ENCODE results near the gene ANAPC15.
"Not testable (repeated sequence)": the region's sequence is repeated elsewhere in the genome, so short reads cannot be mapped to it uniquely, and the experiment has no call there.

Gene ANAPC15

DNA sequence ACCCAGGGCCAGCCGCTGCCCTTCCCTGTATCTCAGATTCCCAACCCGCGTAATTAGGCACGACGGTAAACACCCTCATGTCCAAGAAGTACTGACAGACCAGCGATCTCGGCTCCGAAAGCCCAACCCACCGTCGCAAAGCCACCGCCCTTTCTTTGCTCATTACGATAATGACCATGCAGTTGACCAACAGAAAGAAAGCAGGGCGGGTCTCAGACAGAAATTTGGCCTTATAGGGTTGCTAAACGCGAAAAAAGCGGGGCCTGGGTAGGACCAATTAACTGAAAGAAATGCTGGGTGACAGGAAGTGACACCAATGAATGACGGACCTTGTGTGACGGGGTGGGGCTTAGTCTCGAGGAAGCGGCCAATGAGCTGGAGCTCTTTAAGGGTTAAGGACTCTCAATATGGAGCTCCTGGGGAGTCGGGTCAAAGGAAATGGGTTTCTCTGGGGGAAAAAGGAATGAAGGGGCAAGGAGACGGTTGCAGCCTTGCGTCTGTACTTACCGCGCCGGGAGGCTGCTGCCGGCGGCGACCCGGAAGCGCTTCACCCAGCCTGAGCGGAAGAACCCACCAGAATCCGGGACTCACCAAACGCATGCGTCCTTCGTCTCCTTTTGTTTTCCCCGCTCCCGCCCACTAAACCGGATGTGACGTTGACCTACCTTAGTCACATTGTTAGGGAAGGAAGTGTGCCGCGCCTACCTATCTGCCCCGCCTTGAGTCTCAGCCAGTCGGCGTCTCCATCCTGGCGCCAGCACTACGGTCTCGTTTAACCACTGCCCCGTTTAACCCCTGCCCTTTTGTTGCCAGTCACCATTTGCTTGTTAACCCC is at the start of gene ANAPC15:
Gene ANAPC15, minus strand, starts transcription at position 553 of the 835 bp plus-strand sequence. CDS start 1,419 bp downstream, outside the sequence.
- peak; percentile 99 for DNase-seq (ENCODE audit: low read depth in 2 of 2)

DNA sequence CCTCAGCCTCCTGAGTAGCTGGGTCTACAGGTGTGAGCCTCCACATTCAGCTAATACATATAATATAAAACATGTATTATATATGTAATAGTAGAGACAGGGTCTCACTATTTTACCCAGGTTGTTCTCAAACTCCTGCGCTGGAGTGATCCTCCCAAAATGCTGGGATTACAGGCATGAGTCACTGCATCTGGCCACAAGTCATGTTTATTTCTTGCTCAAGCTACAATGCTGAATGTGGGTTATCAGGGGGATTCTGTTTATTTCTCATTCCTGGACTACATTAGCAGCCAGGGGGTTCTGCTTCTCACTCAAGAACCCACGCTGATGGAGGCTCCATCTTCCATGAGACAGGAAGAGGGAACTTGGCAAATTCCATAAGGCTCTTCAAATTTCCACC is 47.8 kb upstream of the ANAPC15 start:
- no peak for DNase-seq (ENCODE audit: low read depth in 2 of 2)

DNA sequence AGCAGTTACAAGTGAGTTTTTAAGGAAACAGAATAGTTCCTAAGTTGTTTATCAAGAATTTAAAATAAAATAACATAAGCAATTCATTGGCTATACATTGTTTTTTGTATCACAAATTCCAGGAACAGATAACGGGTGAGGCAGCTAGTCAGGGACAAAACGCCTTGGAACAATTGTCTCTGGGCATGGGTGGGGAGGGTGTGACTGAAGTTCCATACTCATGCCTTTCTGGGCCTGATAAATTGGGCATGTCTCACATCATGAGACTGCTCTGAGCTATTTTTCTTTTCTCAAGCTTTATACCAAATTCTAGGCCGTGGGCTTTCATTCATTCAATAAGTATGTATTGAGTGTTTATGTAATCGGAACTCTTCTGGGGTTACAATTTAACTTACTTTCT is 44.6 kb upstream of the ANAPC15 start:
- DNase-seq (ENCODE audit: low read depth in 2 of 2) = no peak

DNA sequence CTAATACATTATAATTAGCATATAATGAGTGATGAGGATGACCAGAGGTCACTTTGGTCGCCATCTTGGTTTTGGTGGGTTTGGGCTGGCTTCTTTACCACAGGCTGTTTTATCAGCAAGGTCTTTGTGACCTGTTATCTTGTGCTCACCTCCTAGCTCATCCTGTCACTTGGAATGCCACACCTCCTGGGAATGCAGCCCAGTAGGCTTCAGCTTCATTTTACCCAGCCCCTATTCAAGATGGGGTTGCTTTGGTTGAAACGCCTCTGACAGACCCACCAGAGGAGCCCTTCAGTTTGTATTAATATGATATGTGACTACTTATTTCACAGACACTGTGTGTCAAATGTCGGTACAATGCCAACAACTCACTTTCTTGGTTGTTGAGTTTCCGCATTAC is 43.3 kb upstream of the ANAPC15 start:
- no peak for DNase-seq (ENCODE audit: low read depth in 2 of 2)

DNA sequence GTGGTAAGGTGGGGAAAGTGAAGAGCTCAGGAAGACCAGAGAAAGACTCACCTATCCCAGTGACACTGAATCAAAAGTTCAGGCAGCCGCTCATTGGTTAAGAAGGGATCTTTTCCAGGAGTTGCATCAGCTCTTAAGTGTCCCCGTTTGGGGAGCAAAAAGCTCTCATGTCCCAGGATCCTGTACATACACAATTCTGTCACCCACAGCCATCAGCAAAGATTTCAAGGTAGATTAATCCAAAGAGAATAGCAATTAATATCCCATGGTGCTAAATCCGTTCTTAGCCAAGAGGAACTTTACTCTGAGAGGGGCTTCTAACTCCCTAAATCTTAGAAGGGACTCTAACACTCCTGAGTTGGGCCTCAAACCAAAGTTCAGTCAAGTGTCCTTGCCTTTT is 42.3 kb upstream of the ANAPC15 start:
- no peak for DNase-seq (ENCODE audit: low read depth in 2 of 2)

DNA sequence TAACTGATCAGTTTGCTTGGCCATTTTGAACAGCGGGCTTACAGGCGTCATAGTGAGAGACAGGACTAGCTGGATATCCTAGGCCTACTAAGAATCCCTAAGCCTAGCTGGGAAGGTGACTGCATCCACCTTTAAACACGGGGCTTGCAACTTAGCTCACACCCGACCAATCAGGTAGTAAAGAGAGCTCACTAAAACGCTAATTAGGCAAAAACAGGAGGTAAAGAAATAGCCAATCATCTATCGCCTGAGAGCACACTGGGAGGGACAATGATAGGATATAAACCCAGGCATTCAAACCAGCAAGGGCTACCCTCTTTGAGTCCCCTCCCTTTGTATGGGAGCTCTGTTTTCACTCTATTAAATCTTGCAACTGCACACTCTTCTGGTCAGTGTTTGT is 41.4 kb upstream of the ANAPC15 start:
- not testable (repeated sequence) for DNase-seq (ENCODE audit: low read depth in 2 of 2)

DNA sequence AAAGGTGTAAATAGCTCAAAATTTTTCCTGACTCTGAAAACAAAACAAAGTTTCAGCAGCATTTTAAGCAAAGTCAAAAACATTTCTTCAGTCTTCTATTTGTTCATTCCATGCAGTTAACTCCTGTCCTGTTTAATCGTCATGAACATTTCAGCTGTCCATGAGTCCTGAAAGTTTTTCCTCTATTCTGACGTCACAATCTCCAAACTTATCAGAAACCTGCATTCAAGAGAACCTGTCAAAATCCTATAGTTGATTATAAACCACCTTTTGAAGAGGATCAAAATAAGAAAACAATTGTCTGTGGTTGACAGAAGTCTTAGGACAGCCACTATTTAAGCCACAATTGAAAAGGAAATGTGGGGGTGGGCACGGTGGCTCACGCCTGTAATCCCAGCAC is 38.4 kb upstream of the ANAPC15 start:
- no peak for DNase-seq (ENCODE audit: low read depth in 2 of 2)

DNA sequence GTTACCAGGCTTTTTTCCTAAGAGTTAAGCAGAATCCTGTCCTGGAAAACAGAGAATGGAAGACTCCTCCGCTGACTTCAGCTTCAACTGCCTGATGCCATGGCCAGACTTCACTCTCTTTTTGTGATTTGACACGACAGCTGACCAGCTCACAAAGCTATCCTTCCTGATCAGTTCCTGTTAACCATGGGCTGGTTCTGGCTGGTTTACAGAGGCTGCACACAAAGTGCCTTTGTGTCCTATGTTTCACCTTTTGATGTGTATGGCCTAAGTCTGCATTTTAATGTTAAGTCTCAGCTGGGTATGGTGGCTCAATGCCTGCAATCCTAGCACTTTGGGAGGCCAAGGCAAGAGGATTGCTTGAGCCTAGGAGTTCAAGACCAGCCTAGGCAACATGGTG is 34.1 kb upstream of the ANAPC15 start:
- no peak for DNase-seq (ENCODE audit: low read depth in 2 of 2)

DNA sequence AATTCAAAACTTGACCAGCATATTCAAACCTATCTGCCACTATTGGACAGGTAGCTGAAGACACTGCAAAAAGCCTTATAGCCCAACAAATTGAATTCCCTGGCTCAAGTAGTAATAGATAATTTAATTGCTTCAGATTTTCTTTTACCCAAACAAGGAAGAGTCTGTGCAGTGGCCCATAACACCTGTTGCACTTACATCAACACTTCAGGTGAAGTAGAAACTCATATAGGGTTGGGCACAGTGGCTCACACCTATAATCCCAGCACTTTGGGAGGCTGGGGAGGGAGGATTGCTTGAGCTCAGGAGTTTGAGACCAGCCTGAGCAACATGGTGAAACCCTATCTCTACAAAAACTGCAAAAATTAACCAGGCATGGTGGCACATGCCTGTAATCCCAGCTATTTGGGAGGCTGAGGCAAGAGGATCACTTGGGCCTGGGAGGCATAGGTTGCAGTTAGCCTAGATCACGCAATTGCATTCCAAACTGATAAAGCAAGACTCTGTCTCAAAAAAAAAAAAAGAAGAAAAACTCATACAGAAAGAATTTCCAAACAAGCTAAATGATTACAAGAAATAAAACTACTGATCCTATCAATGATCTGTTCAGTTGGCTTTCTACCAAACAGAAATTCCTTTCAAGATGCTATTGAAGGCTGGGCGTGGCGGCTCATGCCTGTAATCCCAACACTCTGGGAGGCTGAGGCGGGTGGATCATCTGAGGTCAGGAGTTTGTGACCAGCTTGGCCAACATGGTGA is 32.5 kb upstream of the ANAPC15 start:
- DNase-seq (ENCODE audit: low read depth in 2 of 2) = no peak

DNA sequence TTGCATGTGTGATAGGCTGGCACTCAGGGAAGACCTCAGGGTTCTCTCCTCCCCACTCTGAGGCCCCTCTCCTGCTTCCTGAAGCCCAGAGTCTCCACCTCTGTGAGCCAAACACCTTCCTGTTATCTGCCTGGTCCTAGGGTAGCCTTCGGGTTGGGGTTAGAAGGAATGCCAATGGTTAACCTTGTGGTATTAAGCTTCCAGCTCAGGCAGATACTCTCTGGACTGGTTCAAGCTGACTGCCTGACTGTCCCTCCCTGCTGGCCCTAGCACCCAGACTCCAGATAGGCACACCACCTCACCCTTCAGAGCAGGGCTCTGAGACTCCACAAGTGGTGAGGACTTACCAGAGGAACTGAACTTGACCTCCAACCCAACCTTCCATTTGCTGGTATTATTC is 30.0 kb upstream of the ANAPC15 start:
- DNase-seq (ENCODE audit: low read depth in 2 of 2) = not testable (repeated sequence)

DNA sequence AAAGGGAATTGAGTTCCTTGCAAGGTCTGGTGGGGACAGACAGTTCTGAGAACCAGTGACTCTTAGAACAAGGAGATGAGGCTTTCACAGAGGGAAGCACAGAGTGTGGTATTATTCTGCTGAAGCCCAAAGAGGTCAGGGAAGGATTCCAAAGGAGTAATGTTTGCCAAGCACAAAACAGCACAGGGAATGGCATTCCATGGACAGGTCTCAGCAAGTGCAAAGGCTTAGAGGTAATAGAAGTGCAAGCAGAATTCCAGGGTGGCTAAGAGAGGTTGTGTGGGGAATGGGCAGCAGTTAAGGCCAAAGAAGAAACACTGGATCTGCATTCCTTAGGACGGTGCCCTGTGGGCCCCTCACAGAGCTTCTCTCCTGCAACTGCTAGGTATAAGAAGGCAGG is 29.6 kb upstream of the ANAPC15 start:
- not testable (repeated sequence) for DNase-seq (ENCODE audit: low read depth in 2 of 2)

DNA sequence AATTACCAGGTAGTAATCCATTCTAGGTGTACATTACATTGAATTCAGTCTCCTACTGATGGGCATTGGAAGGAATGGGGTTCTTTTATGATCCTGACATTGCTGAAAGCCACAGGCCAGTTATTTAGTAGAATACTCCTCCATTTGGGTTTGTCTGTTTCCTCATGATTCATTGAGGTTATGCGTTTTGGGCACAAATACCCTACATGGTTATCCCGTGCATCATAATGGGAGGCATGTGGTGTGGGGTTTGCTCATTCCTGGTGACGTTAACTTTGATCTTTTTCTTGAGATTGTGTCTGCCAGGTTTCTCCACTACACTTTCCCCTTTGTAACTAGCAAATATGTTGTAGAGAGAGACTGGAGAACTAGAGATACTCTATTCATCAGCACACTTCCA is 28.6 kb upstream of the ANAPC15 start:
- peak; percentile 10 to 23 for DNase-seq (ENCODE audit: low read depth in 2 of 2)

DNA sequence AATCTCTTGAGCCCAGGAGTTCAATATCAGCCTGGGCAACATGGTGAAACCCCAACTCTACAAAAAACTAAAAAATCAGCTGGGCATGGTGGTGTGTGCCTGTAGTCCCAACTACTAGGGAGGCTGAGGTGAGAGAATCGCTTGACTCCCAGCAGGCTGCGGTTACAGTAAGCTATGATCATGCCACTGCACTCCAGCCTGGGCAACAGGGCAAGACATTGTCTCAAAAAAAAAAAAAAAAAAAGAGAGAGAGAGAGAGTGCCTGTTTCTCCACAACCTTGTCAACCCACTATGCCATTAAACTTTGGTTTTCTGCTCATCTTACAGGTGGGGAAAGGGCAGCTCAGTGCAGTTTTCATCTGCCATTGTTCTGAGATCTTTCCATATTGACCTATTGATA is 28.2 kb upstream of the ANAPC15 start:
- no peak for DNase-seq (ENCODE audit: low read depth in 2 of 2)

DNA sequence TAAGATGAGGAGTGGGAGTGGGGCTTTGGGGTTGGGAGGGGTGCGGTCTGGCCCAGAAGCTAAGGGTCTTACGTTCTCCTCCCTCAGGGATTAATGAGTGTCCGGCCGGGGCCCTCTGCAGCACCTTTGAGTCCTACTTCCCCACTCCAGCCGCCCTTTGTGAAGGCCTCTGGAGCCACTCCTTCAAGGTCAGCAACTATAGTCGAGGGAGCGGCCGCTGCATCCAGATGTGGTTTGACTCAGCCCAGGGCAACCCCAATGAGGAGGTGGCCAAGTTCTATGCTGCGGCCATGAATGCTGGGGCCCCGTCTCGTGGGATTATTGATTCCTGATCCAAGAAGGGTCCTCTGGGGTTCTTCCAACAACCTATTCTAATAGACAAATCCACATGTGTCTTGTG is 27.0 kb upstream of the ANAPC15 start:
- DNase-seq (ENCODE audit: low read depth in 2 of 2) = no peak

DNA sequence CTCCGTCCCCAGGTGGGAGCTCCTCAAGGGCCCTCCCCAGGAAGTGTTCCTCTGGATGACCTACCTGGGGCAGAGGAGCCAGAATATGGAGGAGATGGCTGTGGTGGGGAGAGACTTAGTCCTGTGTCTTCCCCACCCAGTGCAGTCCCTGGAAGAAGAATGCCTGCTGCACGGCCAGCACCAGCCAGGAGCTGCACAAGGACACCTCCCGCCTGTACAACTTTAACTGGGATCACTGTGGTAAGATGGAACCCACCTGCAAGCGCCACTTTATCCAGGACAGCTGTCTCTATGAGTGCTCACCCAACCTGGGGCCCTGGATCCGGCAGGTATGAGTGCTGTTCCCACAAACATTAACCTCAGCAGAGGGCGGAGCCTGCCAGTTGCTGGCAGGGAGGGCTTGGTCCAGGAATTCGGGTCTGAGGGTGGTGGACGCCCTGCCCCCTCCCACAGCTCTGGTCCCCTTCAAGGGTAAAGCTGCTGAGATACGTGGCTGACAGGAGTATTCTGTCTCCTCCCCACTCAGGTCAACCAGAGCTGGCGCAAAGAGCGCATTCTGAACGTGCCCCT is 26.4 kb upstream of the ANAPC15 start:
- DNase-seq (ENCODE audit: low read depth in 2 of 2) = no peak

DNA sequence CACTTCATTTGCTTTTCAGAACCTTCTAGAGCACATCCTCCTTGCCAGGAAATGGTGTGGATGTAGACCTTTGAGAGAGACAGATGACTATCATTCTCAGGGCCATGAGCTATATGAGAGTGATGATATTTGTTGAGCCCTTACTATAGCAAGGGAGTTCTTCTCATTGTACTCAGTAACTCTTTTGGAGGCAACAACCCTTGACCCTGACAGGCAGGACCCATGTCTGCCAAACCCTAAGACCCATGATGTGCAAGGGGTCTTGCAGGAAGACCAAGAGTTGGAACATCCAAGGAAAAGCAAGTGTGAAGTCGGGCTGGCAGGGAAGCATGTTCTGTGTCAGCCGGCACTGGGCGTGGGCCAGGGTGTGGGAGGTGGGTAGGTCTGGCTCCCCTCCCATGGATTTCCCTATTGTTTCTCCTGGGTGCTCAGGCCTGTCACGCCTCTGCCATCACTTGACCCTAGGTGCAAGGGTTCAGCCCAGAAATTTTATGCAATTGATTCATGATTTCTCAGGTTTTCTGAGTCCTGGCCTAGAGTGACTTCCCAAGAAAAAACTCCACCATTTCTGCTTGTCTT is 24.3 kb upstream of the ANAPC15 start:
- no peak for DNase-seq (ENCODE audit: low read depth in 2 of 2)

DNA sequence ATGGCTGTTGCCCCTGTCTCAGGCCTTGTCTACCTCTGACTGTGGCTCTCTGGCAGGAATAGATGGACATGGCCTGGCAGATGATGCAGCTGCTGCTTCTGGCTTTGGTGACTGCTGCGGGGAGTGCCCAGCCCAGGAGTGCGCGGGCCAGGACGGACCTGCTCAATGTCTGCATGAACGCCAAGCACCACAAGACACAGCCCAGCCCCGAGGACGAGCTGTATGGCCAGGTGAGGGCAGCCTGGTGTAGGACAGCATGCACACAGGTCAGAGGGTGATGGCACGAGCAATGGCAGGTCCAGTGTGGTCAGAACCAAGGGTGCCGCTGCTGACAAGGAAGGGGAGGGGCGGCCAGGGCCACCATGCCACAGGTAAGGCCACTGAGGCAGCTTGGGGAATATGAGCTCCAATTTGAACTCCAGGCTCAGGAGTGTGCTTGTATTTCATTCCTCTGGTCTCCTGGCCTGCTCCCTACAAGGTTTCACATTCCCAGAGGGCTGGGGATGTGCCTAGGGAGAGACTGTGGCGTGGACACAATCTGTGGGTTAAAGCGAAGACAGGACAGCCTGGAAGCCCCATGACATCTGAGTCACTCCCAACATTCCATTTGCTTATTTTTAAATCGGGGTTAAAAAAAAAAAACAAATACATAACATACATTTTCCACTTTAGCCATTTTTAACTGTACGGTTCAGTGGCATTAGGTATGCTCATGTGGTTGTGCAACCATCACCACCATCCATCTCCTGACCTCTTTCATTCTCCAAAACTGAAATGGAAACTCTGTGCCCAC is 23.6 kb upstream of the ANAPC15 start:
- DNase-seq (ENCODE audit: low read depth in 2 of 2) = no peak

DNA sequence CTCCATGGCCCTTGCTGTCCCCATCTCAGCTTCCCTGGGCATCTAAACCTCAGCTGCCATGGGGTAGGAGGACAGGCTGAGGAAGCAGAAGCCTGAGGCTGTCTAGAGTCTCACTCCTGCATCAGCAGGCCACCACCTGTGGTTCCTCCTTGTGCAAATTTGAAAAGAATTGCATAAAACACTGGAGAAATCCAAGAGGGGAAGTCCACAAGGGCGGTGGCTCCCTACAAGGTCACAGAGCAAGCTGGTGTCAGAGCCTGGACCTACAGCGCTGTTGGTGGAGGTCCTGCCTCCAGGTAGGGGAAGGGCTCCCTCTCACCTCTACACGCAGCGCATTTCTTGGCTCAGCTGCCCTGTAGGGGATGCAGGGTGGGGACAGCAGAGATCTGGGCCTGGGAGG is 23.0 kb upstream of the ANAPC15 start, which contains the start of gene FOLR3:
Gene FOLR3, plus strand, starts transcription at position 253 of the 400 bp plus-strand sequence. CDS start 228 bp downstream, outside the sequence.
- not testable (repeated sequence) for DNase-seq (ENCODE audit: low read depth in 2 of 2)

DNA sequence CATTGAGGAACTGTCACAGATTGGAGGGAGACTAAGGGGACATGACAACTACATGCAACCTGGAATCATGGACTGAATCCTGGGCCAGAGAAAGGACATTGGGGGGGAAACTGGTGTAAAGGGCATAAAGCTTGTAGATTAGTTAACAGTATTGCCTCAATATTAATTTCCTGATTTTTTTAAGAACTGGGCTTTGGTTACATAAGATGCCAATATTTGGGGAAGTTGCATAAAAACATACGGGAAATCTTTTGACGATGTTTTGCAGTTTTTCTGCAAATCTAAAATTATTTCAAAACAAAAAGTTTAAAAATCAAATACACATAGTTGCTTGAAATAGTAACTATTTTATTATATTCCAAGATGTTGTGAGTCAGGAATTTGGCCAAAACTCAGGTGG is 20.2 kb upstream of the ANAPC15 start:
- no peak for DNase-seq (ENCODE audit: low read depth in 2 of 2)

DNA sequence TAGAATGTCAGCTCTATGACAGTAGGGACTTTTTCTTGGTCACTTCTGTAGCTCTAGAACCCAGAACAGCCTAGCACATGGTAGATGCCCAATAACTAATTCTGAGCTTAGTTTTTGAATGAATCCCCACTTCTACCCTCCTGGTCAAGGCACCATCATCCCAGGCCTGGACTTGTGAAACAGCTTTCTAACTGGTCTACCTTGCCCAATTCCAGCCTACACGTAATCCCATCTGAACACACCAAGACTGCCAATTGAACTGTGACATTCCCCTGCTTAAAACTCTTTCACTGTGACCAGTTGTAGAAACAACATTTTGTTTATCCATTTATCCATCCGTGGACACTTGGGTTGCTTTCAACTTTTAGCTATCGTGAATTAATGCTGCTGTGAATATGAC is 16.9 kb upstream of the ANAPC15 start:
- no peak for DNase-seq (ENCODE audit: low read depth in 2 of 2)

DNA sequence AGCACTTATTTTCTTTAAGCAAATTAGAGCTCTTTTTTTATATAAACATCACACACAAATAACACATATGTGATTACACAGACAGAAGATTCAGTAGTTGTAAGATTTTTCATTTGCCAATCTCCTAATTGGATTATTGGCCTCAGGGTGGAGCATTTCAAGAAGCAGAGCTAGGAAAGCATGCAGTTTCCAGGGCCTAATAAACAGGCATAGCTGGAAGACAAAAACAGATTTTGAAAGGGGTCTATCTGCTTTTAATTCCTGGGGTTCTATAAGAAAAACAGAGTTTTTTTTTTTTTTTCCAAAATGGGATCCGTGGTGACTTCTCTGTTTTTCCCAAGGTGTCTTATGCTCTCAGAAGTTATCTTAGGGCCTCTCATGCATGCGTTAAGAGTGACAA is 15.4 kb upstream of the ANAPC15 start:
- no peak for DNase-seq (ENCODE audit: low read depth in 2 of 2)
